HFFc6 (cell line): ENCODE measurements around the gene ATP9B. TPM values are rescaled to one million over a fixed set of nuclear protein-coding genes. Genes with fewer than 3 reads are reported as not detected.

Experiments used
- DNase-seq: peaks from one replicate; pipeline ENCODE4 v3.0.0-alpha.2; 2018
- H3K27ac Mint-ChIP-seq: 2 replicates; pipeline ENCODE4 v1.8.0; 2020; ENCODE audit warnings: mild to moderate bottlenecking, mixed read lengths
- H3K27me3 Mint-ChIP-seq: 2 replicates; pipeline ENCODE4 v1.8.0; 2021; ENCODE audit warnings: mild to moderate bottlenecking, moderate library complexity, mixed read lengths; ENCODE audit not compliant: insufficient read depth
- H3K36me3 Mint-ChIP-seq: 2 replicates; pipeline ENCODE4 v1.8.0; 2021; ENCODE audit warnings: low read depth, mixed read lengths
- H3K4me1 Mint-ChIP-seq: 2 replicates; pipeline ENCODE4 v1.8.0; 2020; ENCODE audit warnings: low read depth, mixed read lengths
- H3K4me3 Mint-ChIP-seq: 2 replicates; pipeline ENCODE4 v1.8.0; 2020; ENCODE audit warnings: mild to moderate bottlenecking, moderate library complexity, mixed read lengths
- H3K9me3 Mint-ChIP-seq: 2 replicates; pipeline ENCODE4 v1.8.0; 2020; ENCODE audit warnings: mild to moderate bottlenecking, mixed read lengths
- total RNA-seq, 6 experiments: library from RNA; stranded (reverse); fragmentation: NEBNext Ultra II Directional; extraction: Animal tissue kit (Norgen Biotek cat#: 25700); gene quantifications; 2 replicates in 1 of 6; 3 replicates in 5 of 6; pipeline ENCODE4 v1.2.3, GENCODE V29; 2021
- TF ChIP-seq, protein P1 (sequence below): fragments of 200-600 bp; sonication (generic); IDR thresholded peaks from 2 replicates; pipeline ENCODE4 v1.5.0; 2021; ENCODE audit warnings: antibody characterized with exemption, mild to moderate bottlenecking

The ATP9B gene
- total RNA-seq, 6 experiments from 2014 or later, result 9.0 to 11.2 (median 10.5) TPM

DNA sequence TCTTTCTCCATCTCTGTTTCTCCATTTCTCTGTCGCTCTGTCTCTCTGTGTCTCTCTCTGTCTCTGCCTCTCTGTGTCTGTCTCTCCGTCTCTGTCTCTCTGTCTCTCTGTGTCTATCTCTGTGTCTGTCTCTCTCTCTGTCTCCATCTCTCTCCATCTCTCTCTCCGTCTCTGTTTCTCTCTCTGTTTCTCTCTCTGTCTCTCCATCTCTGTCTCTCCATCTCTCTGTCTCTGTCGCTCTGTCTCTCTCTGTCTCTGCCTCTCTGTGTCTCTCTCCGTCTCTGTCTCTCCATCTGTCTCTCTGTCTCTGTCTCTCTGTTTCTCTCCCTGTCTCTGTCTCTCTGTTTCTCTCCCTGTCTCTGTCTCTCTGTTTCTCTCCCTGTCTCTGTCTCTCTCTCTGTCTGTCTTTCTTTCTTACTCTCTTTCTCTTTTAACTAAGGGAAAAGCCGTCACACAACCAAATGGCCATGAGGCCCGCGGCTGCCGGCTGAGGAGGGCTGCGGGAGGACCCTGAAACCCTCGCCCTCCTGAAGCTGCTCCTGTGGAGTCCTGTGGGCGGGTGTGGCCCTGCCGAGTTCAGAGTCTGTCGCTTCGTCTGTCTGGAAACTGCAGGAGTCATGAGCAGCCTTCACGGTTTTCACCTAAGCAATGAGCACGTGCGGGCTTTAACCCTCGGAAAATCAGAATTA, 355.8 kb downstream of the ATP9B start:
- H3K9me3 Mint-ChIP-seq, result peaks cover 21% of the 10 kb centered on the region
- H3K4me3 Mint-ChIP-seq, result no peak overlapping the region
- H3K4me1 Mint-ChIP-seq, result no peaks in the 10 kb centered on the region
- TF ChIP-seq, protein P1, sequence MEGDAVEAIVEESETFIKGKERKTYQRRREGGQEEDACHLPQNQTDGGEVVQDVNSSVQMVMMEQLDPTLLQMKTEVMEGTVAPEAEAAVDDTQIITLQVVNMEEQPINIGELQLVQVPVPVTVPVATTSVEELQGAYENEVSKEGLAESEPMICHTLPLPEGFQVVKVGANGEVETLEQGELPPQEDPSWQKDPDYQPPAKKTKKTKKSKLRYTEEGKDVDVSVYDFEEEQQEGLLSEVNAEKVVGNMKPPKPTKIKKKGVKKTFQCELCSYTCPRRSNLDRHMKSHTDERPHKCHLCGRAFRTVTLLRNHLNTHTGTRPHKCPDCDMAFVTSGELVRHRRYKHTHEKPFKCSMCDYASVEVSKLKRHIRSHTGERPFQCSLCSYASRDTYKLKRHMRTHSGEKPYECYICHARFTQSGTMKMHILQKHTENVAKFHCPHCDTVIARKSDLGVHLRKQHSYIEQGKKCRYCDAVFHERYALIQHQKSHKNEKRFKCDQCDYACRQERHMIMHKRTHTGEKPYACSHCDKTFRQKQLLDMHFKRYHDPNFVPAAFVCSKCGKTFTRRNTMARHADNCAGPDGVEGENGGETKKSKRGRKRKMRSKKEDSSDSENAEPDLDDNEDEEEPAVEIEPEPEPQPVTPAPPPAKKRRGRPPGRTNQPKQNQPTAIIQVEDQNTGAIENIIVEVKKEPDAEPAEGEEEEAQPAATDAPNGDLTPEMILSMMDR, result no peak
- H3K36me3 Mint-ChIP-seq, result peaks cover 16% of the 10 kb centered on the region
- no peak overlapping the region for H3K27ac Mint-ChIP-seq
- peaks cover 9% of the 10 kb centered on the region for H3K27me3 Mint-ChIP-seq
- DNase-seq, result no peak

DNA sequence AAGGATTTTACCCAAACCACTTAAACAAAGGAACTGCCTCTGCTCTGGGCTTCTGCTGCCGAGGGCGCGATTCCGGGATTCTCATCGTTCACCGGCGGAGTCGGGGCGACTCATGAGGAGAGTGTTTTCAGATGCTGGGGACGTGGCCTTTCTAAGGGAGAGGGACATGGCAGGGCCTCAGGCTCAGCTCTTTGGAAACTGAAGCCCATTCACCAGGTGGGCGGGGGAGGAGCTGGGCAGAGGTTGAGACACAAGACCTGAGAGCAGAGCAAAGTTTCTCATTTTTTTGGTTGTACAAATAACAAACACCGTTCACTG, 356.3 kb downstream of the ATP9B start:
- no peak for DNase-seq
- TF ChIP-seq, protein P1, result no peak
- Mint-ChIP-seq H3K9me3 (peaks cover 18% of the 10 kb centered on the region), H3K4me3 (no peak overlapping the region), H3K4me1 (no peaks in the 10 kb centered on the region), H3K27ac (no peak overlapping the region), H3K36me3 (peaks cover 15% of the 10 kb centered on the region), H3K27me3 (peaks cover 8% of the 10 kb centered on the region)

DNA sequence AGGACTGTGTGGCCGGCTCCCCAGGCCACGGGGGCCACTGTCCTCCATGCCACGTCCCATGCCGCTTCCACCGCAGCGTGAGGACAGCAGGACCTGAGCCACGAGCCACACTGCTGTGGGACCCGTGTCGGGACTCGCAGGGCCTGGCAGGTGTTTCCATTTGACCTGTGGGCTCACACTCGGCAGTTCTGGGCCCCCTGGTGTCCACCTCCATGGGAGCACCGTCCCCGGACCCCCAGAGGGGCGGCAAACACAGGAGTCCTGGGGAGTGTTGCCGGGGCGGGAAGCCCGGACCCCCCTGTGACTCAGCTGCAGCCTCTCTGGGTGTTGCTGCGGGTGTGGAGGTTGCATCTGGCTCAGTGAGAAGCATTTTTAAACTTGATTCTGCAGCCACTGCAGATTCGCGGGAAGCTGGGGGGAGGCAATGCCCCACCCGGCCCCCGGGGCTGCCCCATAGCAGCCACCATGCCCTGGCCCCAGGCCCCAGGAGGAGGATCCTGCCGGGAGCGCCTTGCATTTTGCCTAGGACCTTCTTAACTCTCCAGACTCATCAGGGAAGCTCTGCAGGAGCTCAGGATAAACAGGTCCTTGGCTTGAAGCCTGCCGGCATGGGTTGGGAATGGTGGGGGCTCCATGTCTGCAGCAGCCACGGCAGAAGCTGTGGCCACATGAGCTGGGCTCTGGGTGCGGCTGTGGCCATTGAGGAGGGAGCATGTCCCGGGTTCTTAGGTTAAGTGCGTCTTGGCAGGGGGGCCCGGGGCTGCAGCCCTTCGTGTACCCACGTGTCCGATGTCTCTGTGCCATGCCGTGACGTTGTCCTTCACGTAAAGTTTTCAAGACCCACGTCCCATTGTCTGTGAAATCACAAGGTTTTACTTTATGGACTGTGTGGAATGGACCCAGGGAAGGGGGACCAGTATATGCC, 357.4 kb downstream of the ATP9B start:
- Mint-ChIP-seq H3K9me3 (peaks cover 18% of the 10 kb centered on the region), H3K4me1 (no peaks in the 10 kb centered on the region), H3K27ac (no peak overlapping the region), H3K36me3 (peaks cover 15% of the 10 kb centered on the region), H3K27me3 (peaks cover 10% of the 10 kb centered on the region), H3K4me3 (no peak overlapping the region)
- no peak for DNase-seq
- TF ChIP-seq, protein P1, result no peak

DNA sequence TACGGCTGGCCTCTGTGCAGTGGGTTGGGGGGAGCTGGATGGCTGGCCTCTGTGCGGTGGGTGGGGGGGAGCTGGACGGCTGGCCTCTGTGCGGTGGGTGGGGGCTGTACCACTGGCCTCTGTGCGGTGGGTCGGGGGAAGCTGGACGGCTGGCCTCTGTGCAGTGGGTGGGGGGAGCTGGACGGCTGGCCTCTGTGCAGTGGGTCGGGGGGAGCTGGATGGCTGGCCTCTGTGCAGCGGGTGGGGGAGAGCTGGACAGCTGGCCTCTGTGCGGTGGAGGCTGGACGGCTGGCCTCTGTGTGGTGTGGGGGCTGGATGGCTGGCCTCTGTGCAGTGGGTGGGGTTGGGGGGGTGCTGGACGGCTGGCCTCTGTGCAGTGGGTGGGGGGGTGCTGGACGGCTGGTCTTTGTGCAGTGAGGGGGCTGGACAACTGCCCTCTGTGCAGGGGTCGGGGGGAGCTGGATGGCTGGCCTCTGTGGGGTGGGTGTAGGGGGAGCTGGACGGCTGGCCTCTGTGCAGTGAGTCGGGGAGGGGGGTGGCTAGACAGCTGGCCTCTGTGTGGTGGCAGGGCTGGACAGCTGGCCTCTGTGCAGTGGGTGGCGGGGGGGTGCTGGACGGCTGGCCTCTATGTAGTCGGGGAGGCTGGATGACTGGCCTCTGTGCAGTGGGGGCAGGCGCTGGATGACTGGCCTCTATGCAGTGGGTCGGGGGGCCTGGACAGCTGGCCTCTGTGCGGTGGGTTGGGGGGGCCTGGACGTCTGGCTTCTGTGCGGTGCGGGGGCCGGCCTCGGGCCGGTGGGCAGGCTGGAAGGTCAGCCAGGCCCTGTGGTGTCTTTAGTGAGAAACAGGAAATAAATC, 358.4 kb downstream of the ATP9B start:
- Mint-ChIP-seq H3K27ac (no peak overlapping the region), H3K27me3 (peaks cover 8% of the 10 kb centered on the region), H3K36me3 (peaks cover 15% of the 10 kb centered on the region), H3K4me3 (no peak overlapping the region), H3K4me1 (no peaks in the 10 kb centered on the region), H3K9me3 (peaks cover 18% of the 10 kb centered on the region)
- TF ChIP-seq, protein P1, result no peak
- DNase-seq, result no peak

Other genes starting within 250 kb of the ATP9B start
- not detected for gene SALL3, start 89.6 kb upstream of the ATP9B start, total RNA-seq